Measurements from ENCODE around the gene ITPK1.

The ITPK1 gene

GRCh38 chr14:93105362-93105761, 10.4 kb downstream of the ITPK1 start:
- peak; percentile 54 for DNase-seq (ENCODE audit: low read depth)

GRCh38 chr14:93104961-93105360, 10.8 kb downstream of the ITPK1 start:
- no peak for DNase-seq (ENCODE audit: low read depth)

- no peak for DNase-seq (ENCODE audit: low read depth)
These were observed 12.2 kb downstream of the ITPK1 start for GRCh38 chr14:93103392-93104080.

GRCh38 chr14:93102141-93102540, 13.6 kb downstream of the ITPK1 start:
- no peak for DNase-seq (ENCODE audit: low read depth)

GRCh38 chr14:93101181-93101580, 14.5 kb downstream of the ITPK1 start:
- no peak for DNase-seq (ENCODE audit: low read depth)

- DNase-seq (ENCODE audit: low read depth) = no peak
These were observed 15.2 kb downstream of the ITPK1 start for GRCh38 chr14:93100570-93100969.

GRCh38 chr14:93100100-93100499, 15.6 kb downstream of the ITPK1 start:
- no peak for DNase-seq (ENCODE audit: low read depth)

GRCh38 chr14:93099643-93100042, 16.1 kb downstream of the ITPK1 start:
- no peak for DNase-seq (ENCODE audit: low read depth)

GRCh38 chr14:93099196-93099595, 16.5 kb downstream of the ITPK1 start:
- DNase-seq (ENCODE audit: low read depth) = no peak

- no peak for DNase-seq (ENCODE audit: low read depth)
These were observed 18.9 kb downstream of the ITPK1 start for GRCh38 chr14:93096691-93097322.

- DNase-seq (ENCODE audit: low read depth) = no peak
These were observed 19.8 kb downstream of the ITPK1 start for GRCh38 chr14:93095742-93096510.

- no peak for DNase-seq (ENCODE audit: low read depth)
These were observed 21.4 kb downstream of the ITPK1 start for GRCh38 chr14:93094121-93094918.

GRCh38 chr14:93092606-93093556, 22.8 kb downstream of the ITPK1 start:
- no peak for DNase-seq (ENCODE audit: low read depth)

GRCh38 chr14:93091666-93092065, 24.1 kb downstream of the ITPK1 start:
- no peak for DNase-seq (ENCODE audit: low read depth)

- no peak for DNase-seq (ENCODE audit: low read depth)
These were observed 24.7 kb downstream of the ITPK1 start for GRCh38 chr14:93090826-93091555.

GRCh38 chr14:93089521-93090269, 26.0 kb downstream of the ITPK1 start:
- no peak for DNase-seq (ENCODE audit: low read depth)

- DNase-seq (ENCODE audit: low read depth) = no peak
These were observed 29.2 kb downstream of the ITPK1 start for GRCh38 chr14:93086441-93087055.

- no peak for DNase-seq (ENCODE audit: low read depth)
These were observed 29.8 kb downstream of the ITPK1 start for GRCh38 chr14:93085911-93086310.
